NB4 (cell line): ENCODE data around the gene OTUB2.

Source experiments
- DNase-seq: peaks from one replicate; pipeline ENCODE4 v3.0.0; 2010; ENCODE audit warnings: low read depth
- H3K4me3 ChIP-seq: one replicate; pipeline ENCODE4 v1.5.1; 2011; ENCODE audit warnings: mild to moderate bottlenecking, low read depth, low read length, moderate library complexity
- MYC ChIP-seq: IDR thresholded peaks from 2 replicates; pipeline ENCODE4 v1.6.1; 2011; ENCODE audit warnings: low read depth, low read length
- POLR2A ChIP-seq: IDR thresholded peaks from 2 replicates; pipeline ENCODE4 v1.6.1; 2011; ENCODE audit warnings: mild to moderate bottlenecking; ENCODE audit not compliant: insufficient read length; ENCODE audit errors: extremely low read depth
- TF ChIP-seq, protein P1 (sequence below): IDR thresholded peaks from 2 replicates; pipeline ENCODE4 v1.6.1; 2011; ENCODE audit warnings: low read depth, low read length
- TF ChIP-seq, protein P2 (sequence below): IDR thresholded peaks from one replicate; pipeline ENCODE4 v1.5.1; 2012; ENCODE audit warnings: low read depth, low read length

Gene OTUB2

GRCh38 chr14:94037954-94038353 lies 11.8 kb downstream of the OTUB2 start:
- no peak overlapping the region for H3K4me3 ChIP-seq
- DNase-seq, result no peak
- TF ChIP-seq, protein P1, sequence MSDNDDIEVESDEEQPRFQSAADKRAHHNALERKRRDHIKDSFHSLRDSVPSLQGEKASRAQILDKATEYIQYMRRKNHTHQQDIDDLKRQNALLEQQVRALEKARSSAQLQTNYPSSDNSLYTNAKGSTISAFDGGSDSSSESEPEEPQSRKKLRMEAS, result no peak
- TF ChIP-seq, protein P2, sequence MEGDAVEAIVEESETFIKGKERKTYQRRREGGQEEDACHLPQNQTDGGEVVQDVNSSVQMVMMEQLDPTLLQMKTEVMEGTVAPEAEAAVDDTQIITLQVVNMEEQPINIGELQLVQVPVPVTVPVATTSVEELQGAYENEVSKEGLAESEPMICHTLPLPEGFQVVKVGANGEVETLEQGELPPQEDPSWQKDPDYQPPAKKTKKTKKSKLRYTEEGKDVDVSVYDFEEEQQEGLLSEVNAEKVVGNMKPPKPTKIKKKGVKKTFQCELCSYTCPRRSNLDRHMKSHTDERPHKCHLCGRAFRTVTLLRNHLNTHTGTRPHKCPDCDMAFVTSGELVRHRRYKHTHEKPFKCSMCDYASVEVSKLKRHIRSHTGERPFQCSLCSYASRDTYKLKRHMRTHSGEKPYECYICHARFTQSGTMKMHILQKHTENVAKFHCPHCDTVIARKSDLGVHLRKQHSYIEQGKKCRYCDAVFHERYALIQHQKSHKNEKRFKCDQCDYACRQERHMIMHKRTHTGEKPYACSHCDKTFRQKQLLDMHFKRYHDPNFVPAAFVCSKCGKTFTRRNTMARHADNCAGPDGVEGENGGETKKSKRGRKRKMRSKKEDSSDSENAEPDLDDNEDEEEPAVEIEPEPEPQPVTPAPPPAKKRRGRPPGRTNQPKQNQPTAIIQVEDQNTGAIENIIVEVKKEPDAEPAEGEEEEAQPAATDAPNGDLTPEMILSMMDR, result no peak
- TF ChIP-seq POLR2A (no peak), MYC (no peak)

- no peak for DNase-seq
- TF ChIP-seq POLR2A (no peak), MYC (no peak)
- TF ChIP-seq, protein P1, result no peak
- TF ChIP-seq, protein P2, result no peak
- H3K4me3 ChIP-seq, result no peak overlapping the region
Measured at GRCh38 chr14:94038510-94038909, 12.4 kb downstream of the OTUB2 start.

- no peak overlapping the region for H3K4me3 ChIP-seq
- DNase-seq, result no peak
- no peak for TF ChIP-seq MYC
- TF ChIP-seq POLR2A, result no peak
- TF ChIP-seq, protein P2, result no peak
- TF ChIP-seq, protein P1, result no peak
Measured at GRCh38 chr14:94038921-94039629, 12.9 kb downstream of the OTUB2 start.

DNA sequence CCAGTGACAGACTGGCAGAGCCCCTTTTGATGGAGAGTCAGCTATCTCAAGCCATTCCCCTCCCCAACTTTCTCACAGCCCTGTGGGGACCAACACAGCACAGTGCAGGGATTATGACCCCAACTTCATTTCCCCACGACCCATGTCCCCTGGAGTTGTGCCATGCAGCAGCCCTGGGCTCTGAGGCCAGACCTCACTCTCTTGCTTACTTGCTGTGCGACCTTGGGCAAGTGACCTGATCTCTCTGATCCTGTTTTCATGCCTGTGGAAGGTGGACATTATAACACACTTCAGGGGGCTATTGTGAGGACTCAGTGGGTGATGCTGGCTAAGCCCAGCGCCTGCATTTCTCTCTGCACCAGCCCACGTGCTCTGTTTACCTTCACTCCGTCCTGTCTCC lies 14.1 kb downstream of the OTUB2 start:
- TF ChIP-seq POLR2A (no peak), MYC (no peak)
- TF ChIP-seq, protein P1, result no peak
- TF ChIP-seq, protein P2, result no peak
- DNase-seq, result no peak
- no peak overlapping the region for H3K4me3 ChIP-seq

GRCh38 chr14:94040796-94041195 lies 14.7 kb downstream of the OTUB2 start:
- no peak overlapping the region for H3K4me3 ChIP-seq
- TF ChIP-seq, protein P1, result no peak
- TF ChIP-seq POLR2A (no peak), MYC (no peak)
- TF ChIP-seq, protein P2, result no peak
- DNase-seq, result no peak
